CD4-positive, alpha-beta T cell treated with Interferon gamma for 1 hour (primary cell): Measurements from ENCODE around the gene OTOGL.
"Not testable (repeated sequence)": the region's sequence is repeated elsewhere in the genome, so short reads cannot be mapped to it uniquely, and the experiment has no call there.

Experiments
- DNase-seq: peaks from one replicate; pipeline ENCODE4 v3.0.0-alpha.2; 2020

The OTOGL gene

GRCh38 chr12:80293759-80294158, 194.4 kb downstream of the OTOGL start:
- no peak for DNase-seq

- DNase-seq, result no peak
Measured at GRCh38 chr12:80299219-80299618, 199.9 kb downstream of the OTOGL start.

- no peak for DNase-seq
Measured at GRCh38 chr12:80299976-80300375, 200.6 kb downstream of the OTOGL start.

- DNase-seq, result not testable (repeated sequence)
Measured at GRCh38 chr12:80307436-80307835, 208.1 kb downstream of the OTOGL start.

- no peak for DNase-seq
Measured at GRCh38 chr12:80313209-80313608, 213.9 kb downstream of the OTOGL start.

- DNase-seq, result no peak
Measured at GRCh38 chr12:80314741-80315140, 215.4 kb downstream of the OTOGL start.

- no peak for DNase-seq
Measured at GRCh38 chr12:80316222-80316621, 216.9 kb downstream of the OTOGL start.

- no peak for DNase-seq
Measured at GRCh38 chr12:80317307-80317706, 218.0 kb downstream of the OTOGL start.

GRCh38 chr12:80317899-80318298, 218.6 kb downstream of the OTOGL start:
- no peak for DNase-seq

- DNase-seq, result no peak
Measured at GRCh38 chr12:80320121-80320678, 220.9 kb downstream of the OTOGL start.

GRCh38 chr12:80321653-80322052, 222.3 kb downstream of the OTOGL start:
- no peak for DNase-seq

GRCh38 chr12:80325167-80325959, 226.0 kb downstream of the OTOGL start:
- DNase-seq, result no peak

GRCh38 chr12:80332827-80333226, 233.5 kb downstream of the OTOGL start:
- DNase-seq, result no peak

GRCh38 chr12:80352474-80352873, 253.1 kb downstream of the OTOGL start:
- DNase-seq, result no peak

GRCh38 chr12:80353254-80353653, 253.9 kb downstream of the OTOGL start:
- DNase-seq, result no peak

- no peak for DNase-seq
Measured at GRCh38 chr12:80356097-80356496, 256.8 kb downstream of the OTOGL start.

GRCh38 chr12:80359703-80360102, 260.4 kb downstream of the OTOGL start:
- DNase-seq, result no peak

- DNase-seq, result no peak
Measured at GRCh38 chr12:80364056-80364455, 264.7 kb downstream of the OTOGL start.

GRCh38 chr12:80373666-80374065, 274.3 kb downstream of the OTOGL start:
- DNase-seq, result no peak

GRCh38 chr12:80374615-80375014, 275.3 kb downstream of the OTOGL start:
- DNase-seq, result no peak

- no peak for DNase-seq
Measured at GRCh38 chr12:80377140-80377794, 277.9 kb downstream of the OTOGL start.

GRCh38 chr12:80381121-80381520, 281.8 kb downstream of the OTOGL start:
- DNase-seq, result no peak

GRCh38 chr12:80382254-80382653, 282.9 kb downstream of the OTOGL start:
- no peak for DNase-seq

GRCh38 chr12:80400571-80400991, 301.2 kb downstream of the OTOGL start:
- no peak for DNase-seq
